Karpas-422 (cell line): ENCODE measurements around the gene EVI2B. TPM values are rescaled to one million over a fixed set of nuclear protein-coding genes. Genes with fewer than 3 reads are reported as not detected.
"Not testable (repeated sequence)": the region's sequence is repeated elsewhere in the genome, so short reads cannot be mapped to it uniquely, and the experiment has no call there.

Experiments used
- DNase-seq: peaks from one replicate; pipeline ENCODE4 v3.0.0-alpha.2; 2015
- H2AFZ ChIP-seq: fragments of 200-600 bp; sonication (generic); 2 replicates; pipeline ENCODE4 v1.6.1; 2014; ENCODE audit warnings: antibody characterized with exemption, low read length, mixed read lengths
- H3K27ac ChIP-seq: fragments of 200-600 bp; sonication (generic); 2 replicates; pipeline ENCODE4 v1.5.1; 2014; ENCODE audit warnings: mild to moderate bottlenecking, low read length, moderate library complexity
- H3K27me3 ChIP-seq: fragments of 200-600 bp; sonication (generic); 2 replicates; pipeline ENCODE4 v1.6.1; 2014; ENCODE audit warnings: low read length, mixed read lengths
- H3K36me3 ChIP-seq: fragments of 200-600 bp; sonication (generic); 2 replicates; pipeline ENCODE4 v1.6.1; 2014; ENCODE audit warnings: low read length, mixed read lengths; ENCODE audit not compliant: insufficient read depth
- H3K4me1 ChIP-seq: fragments of 200-600 bp; sonication (generic); 2 replicates; pipeline ENCODE4 v1.6.1; 2014; ENCODE audit warnings: mild to moderate bottlenecking, low read length, mixed read lengths
- H3K4me2 ChIP-seq: fragments of 200-600 bp; sonication (generic); 2 replicates; pipeline ENCODE4 v1.6.1; 2014; ENCODE audit warnings: low read length, low read depth, mild to moderate bottlenecking; ENCODE audit not compliant: poor library complexity, severe bottlenecking
- H3K4me3 ChIP-seq: fragments of 200-600 bp; sonication (generic); 2 replicates; pipeline ENCODE4 v1.5.1; 2014; ENCODE audit warnings: mild to moderate bottlenecking, antibody characterized with exemption, low read length, mixed read lengths
- H3K79me2 ChIP-seq: fragments of 200-600 bp; sonication (generic); 2 replicates; pipeline ENCODE4 v1.6.1; 2014; ENCODE audit warnings: mild to moderate bottlenecking, low read length, mixed read lengths
- H3K9ac ChIP-seq: fragments of 200-600 bp; sonication (generic); 2 replicates; pipeline ENCODE4 v1.6.0; 2014; ENCODE audit warnings: low read length
- H3K9me2 ChIP-seq: fragments of 200-600 bp; sonication (generic), shearing (Covaris generic); replicated peaks from 2 replicates; pipeline ENCODE4 v1.6.0; 2014; ENCODE audit warnings: mild to moderate bottlenecking, low read length, moderate library complexity; ENCODE audit not compliant: insufficient read depth
- H3K9me3 ChIP-seq: fragments of 300-700, 200-600 bp; sonication (generic); 2 replicates; pipeline ENCODE4 v1.6.1; 2014; ENCODE audit warnings: low read length, mixed read lengths
- H4K20me1 ChIP-seq: fragments of 200-600 bp; sonication (generic); 2 replicates; pipeline ENCODE4 v1.6.1; 2014; ENCODE audit warnings: mild to moderate bottlenecking, antibody characterized with exemption, low read length, low read depth; ENCODE audit not compliant: insufficient read depth
- total RNA-seq: library from RNA; depleted of rRNA; stranded (reverse); fragments of >200 nt; shearing (Covaris generic); gene quantifications from 2 replicates; pipeline ENCODE4 v1.2.3, GENCODE V29; 2014; ENCODE audit warnings: low replicate concordance

Gene EVI2B
- total RNA-seq, 1 experiment from 2014 or later, result 5.0 TPM

DNA sequence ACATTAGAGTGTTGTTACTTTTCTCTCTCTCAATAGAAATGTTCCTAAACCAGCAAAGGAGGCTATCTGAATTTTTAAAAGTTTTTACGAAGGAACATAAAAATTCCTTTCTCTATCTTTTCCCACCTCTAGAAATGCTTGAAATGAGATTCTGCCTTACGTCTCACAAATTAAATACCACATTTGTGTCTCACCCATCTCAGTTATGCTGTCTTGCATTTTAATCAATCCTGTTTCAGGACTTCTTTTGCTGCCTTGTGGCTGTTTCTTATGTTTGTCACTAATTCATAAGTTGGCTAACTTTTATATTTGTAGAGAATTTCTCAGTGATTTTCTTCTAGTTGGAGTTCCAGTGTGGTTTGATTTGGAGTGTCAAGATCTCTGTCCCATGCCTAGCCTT lies 20.3 kb downstream of the EVI2B start:
- Histone ChIP-seq H3K4me3 (no peak overlapping the region), H3K4me2 (no peak overlapping the region), H3K9me3 (no peaks in the 10 kb centered on the region)

DNA sequence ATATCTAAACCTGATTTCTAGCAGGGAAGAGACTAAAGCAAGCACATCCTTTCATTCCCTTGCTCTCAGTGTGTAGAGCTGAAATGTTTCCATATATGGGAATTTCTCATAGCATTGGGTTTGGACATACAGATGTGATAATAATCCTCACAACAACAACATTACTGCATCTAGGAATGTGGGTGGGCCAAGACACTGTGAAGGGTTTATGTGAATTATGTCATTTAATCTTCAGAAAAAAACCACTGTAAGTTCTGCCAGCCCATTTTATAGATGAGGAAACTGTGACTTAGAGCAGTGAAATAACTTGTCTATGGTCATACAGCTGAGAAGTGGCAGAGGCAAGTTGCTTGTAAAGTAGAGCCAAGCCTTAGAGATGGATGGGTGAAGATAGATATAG lies 22.0 kb downstream of the EVI2B start:
- Histone ChIP-seq H4K20me1 (no peaks in the 10 kb centered on the region), H3K4me2 (no peak overlapping the region), H3K27me3 (no peaks in the 10 kb centered on the region), H3K4me3 (no peak overlapping the region), H3K36me3 (peaks cover 9% of the 10 kb centered on the region; the same call in 1 of the 2 replicates), H3K4me1 (peaks cover 7% of the 10 kb centered on the region; the same call in 1 of the 2 replicates), H3K9ac (no peak overlapping the region), H3K9me2 (no peaks in the 10 kb centered on the region), H3K9me3 (no peaks in the 10 kb centered on the region), H3K79me2 (peaks cover 18% of the 10 kb centered on the region), H3K27ac (no peak overlapping the region), H2AFZ (no peak overlapping the region)
- DNase-seq, result no peak

More for the DNA sequence above, 20.3 kb downstream of the EVI2B start:
- Histone ChIP-seq H3K36me3 (peaks cover 14% of the 10 kb centered on the region; the same call in 1 of the 2 replicates), H3K27me3 (no peaks in the 10 kb centered on the region), H3K79me2 (peaks cover 21% of the 10 kb centered on the region), H3K9me2 (no peaks in the 10 kb centered on the region), H3K4me1 (peaks cover 7% of the 10 kb centered on the region; the same call in 1 of the 2 replicates), H3K27ac (no peak overlapping the region), H4K20me1 (no peaks in the 10 kb centered on the region), H3K9ac (no peak overlapping the region), H2AFZ (no peak overlapping the region)
- DNase-seq, result no peak

DNA sequence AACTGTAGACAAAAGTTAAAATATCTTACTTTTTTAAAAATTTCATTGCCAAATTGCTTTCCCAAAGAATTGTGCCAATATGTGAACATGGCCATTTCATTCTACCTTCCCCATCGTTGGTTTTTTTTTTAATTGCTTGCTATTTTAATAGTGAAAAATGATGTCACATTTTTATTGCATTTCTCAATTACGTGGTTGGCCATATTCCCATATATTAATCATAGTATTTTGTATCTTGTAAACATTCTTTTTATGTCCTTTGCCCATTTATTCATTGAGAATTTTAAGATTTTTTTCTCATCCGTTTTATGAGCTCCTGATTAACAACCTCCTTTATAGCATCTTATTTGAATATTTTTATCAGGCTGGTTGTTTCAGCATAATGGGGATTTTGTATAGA lies 24.1 kb downstream of the EVI2B start:
- Histone ChIP-seq H3K4me3 (no peak overlapping the region), H3K4me2 (no peak overlapping the region), H3K4me1 (peaks cover 7% of the 10 kb centered on the region; the same call in 1 of the 2 replicates), H3K9ac (no peak overlapping the region), H3K36me3 (peaks cover 9% of the 10 kb centered on the region; the same call in 1 of the 2 replicates), H3K9me2 (no peaks in the 10 kb centered on the region), H4K20me1 (no peaks in the 10 kb centered on the region), H2AFZ (no peak overlapping the region), H3K27ac (no peak overlapping the region), H3K9me3 (no peaks in the 10 kb centered on the region), H3K27me3 (no peaks in the 10 kb centered on the region), H3K79me2 (peaks cover 13% of the 10 kb centered on the region)
- no peak for DNase-seq

DNA sequence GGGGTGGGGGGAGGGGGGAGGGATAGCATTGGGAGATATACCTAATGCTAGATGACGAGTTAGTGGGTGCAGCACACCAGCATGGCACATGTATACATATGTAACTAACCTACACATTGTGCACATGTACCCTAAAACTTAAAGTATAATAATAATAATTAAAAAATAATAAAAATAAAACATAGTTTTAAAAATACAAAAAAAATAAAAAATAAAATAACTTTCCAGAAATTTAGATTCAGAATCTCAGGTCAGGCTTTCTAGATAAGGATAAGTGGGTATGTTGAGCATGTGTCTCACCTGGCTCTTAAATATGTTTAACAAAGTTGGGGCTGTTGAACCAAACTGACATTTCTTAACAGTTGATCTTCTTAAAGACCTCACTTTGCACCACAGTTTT lies 25.9 kb downstream of the EVI2B start:
- not testable (repeated sequence) for H3K9me2 ChIP-seq, H3K36me3 ChIP-seq, H3K4me1 ChIP-seq, H3K27me3 ChIP-seq, H3K27ac ChIP-seq, H3K4me2 ChIP-seq, H4K20me1 ChIP-seq, H3K9me3 ChIP-seq, H3K4me3 ChIP-seq, H3K9ac ChIP-seq, DNase-seq, H2AFZ ChIP-seq
- peaks cover 10% of the 10 kb centered on the region for H3K79me2 ChIP-seq

DNA sequence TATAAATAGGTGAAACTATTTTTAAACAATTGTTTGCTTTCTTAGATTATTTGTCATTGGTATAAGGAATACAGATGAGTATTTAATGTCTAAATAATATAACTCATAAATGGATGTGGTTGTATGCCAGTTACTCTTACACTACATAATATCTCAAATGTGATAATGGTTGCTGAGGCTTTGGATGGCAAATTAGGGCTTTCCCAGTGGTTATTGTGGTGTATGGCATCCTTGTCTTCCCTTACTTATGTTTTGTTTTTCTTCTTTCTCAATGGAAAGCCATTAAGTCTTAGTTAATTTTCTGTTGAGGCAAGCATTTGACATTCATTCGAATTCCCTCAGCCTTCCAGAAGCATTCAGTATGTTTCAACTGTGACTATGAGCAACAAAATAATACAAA lies 27.3 kb downstream of the EVI2B start:
- H3K27me3 ChIP-seq, result no peaks in the 10 kb centered on the region

DNA sequence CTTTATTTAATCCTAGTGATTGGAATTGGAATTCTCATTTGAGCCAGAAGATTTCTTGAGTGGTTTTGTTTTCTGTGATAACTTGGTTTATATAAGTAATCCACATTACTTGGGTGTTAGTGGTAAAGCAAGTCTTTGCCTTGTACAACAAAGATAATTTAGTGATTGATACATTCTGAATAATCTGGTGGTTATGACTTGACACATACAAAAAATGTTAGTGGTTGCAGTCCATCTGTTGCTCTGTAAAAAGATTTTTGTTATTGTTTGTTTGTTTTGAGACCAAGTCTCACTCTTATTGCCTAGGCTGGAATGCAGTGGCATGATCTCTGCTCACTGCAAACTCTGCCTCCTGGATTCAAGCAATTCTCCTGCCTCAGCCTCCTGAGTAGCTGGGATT lies 30.0 kb downstream of the EVI2B start:
- H3K9me3 ChIP-seq, result no peaks in the 10 kb centered on the region
- H3K9me2 ChIP-seq, result no peaks in the 10 kb centered on the region
- H3K4me3 ChIP-seq, result no peak overlapping the region
- no peak overlapping the region for H2AFZ ChIP-seq
- H3K36me3 ChIP-seq, result peaks cover 9% of the 10 kb centered on the region; the same call in 1 of the 2 replicates
- DNase-seq, result no peak
- no peaks in the 10 kb centered on the region for H3K4me1 ChIP-seq
- no peaks in the 10 kb centered on the region for H4K20me1 ChIP-seq
- no peak overlapping the region for H3K9ac ChIP-seq
- no peak overlapping the region for H3K27ac ChIP-seq
- no peak overlapping the region for H3K4me2 ChIP-seq
- H3K27me3 ChIP-seq, result no peaks in the 10 kb centered on the region
- peaks cover 3% of the 10 kb centered on the region; the same call in 1 of the 2 replicates for H3K79me2 ChIP-seq

More for the DNA sequence above, 27.3 kb downstream of the EVI2B start:
- no peak overlapping the region for H3K9ac ChIP-seq
- H3K9me2 ChIP-seq, result no peaks in the 10 kb centered on the region
- H4K20me1 ChIP-seq, result no peaks in the 10 kb centered on the region
- no peaks in the 10 kb centered on the region for H3K9me3 ChIP-seq
- H3K4me3 ChIP-seq, result no peak overlapping the region
- H3K36me3 ChIP-seq, result peaks cover 5% of the 10 kb centered on the region; the same call in 1 of the 2 replicates
- no peak for DNase-seq
- no peak overlapping the region for H2AFZ ChIP-seq
- peaks cover 1% of the 10 kb centered on the region for H3K79me2 ChIP-seq
- H3K4me2 ChIP-seq, result no peak overlapping the region
- H3K27ac ChIP-seq, result no peak overlapping the region
- H3K4me1 ChIP-seq, result 0 out of 2 replicates have a peak, but pooled peaks cover under 1% of the 10 kb centered on the region

DNA sequence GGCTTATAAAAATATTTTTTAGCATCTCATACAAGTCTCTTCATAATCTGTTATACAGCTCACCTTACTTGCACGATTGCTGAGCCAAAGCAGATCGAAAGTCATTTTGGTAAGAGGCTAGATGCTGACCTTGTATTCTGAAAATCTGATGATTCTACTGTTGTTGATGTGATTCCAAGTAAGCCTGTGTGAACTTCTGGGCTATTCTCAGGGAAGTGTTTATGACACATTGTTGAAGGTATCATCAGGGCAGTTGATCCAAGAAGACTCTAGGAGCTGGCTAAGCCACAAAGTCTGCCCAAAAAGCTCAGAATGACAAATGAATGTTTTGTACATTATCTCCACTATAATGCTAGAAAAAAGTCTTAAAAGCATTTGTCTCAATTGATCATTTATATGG lies 32.8 kb downstream of the EVI2B start:
- Histone ChIP-seq H3K27me3 (no peaks in the 10 kb centered on the region), H3K9me2 (no peaks in the 10 kb centered on the region), H3K9ac (no peak overlapping the region), H4K20me1 (no peaks in the 10 kb centered on the region), H3K4me2 (no peak overlapping the region), H3K27ac (no peak overlapping the region), H3K4me1 (no peaks in the 10 kb centered on the region), H3K36me3 (peaks cover 23% of the 10 kb centered on the region; the same call in 1 of the 2 replicates), H2AFZ (no peak overlapping the region), H3K9me3 (no peaks in the 10 kb centered on the region), H3K4me3 (no peak overlapping the region), H3K79me2 (peaks cover 16% of the 10 kb centered on the region; the same call in 1 of the 2 replicates)
- no peak for DNase-seq

DNA sequence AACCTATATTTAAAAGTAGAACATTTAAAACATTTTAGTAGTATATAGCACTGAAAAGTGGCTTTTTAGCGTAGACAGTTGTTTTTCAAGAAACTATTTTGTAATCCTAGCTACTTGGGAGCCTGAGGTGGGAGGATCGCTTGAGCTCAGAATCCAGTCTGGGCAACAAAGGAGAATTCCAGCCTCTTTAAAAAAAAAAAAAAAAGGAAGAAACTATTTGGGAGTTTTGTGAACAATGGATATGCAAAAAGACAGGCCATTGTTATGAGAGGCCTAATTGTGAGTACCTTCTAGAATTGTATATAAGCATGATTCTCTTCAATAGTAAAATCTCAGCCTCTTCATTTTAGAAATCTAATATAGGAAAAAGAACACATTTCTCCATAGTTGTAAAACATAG lies 34.5 kb downstream of the EVI2B start:
- no peak overlapping the region for H2AFZ ChIP-seq
- no peak overlapping the region for H3K9ac ChIP-seq
- no peaks in the 10 kb centered on the region for H3K27me3 ChIP-seq
- H3K9me3 ChIP-seq, result no peaks in the 10 kb centered on the region
- no peak overlapping the region for H3K4me3 ChIP-seq
- no peaks in the 10 kb centered on the region for H3K4me1 ChIP-seq
- no peaks in the 10 kb centered on the region for H4K20me1 ChIP-seq
- peaks cover 29% of the 10 kb centered on the region; the same call in 1 of the 2 replicates for H3K36me3 ChIP-seq
- no peak overlapping the region for H3K4me2 ChIP-seq
- no peaks in the 10 kb centered on the region for H3K9me2 ChIP-seq
- H3K79me2 ChIP-seq, result peaks cover 19% of the 10 kb centered on the region
- no peak for DNase-seq
- no peak overlapping the region for H3K27ac ChIP-seq
